ENCODE data around the gene PNPLA7. TPM values are rescaled to one million over a fixed set of nuclear protein-coding genes. Genes with fewer than 3 reads are reported as not detected.

Gene PNPLA7
- total and polyA plus RNA-seq, 2 of the 13 experiments (the other 11 are each of a cell fraction or from before 2014, with no cell fraction given) = 0.42 to 1.5 TPM

GRCh38 chr9:137422604-137423513, 127.3 kb downstream of the PNPLA7 start, which contains the start of the genes EXD3 and NOXA1:
Gene EXD3 (minus strand): TSS chr9:137423162. CDS start chr9:137395357, 27,805 bp downstream.
Gene NOXA1 (plus strand): TSS chr9:137423393. CDS start chr9:137423530, 137 bp downstream.
- Histone ChIP-seq H3K36me3 (replicated peaks in 1 of 2; ENCODE audit: control insufficient read depth in 1 of 2, insufficient read depth in 2 of 2, low read length in 2 of 2) (no peaks in the 10 kb centered on the region), H3K4me1 (ENCODE audit: insufficient read depth, low read length) (peaks cover 21% of the 10 kb centered on the region), H3K9me3 (ENCODE audit: low read length) (no peaks in the 10 kb centered on the region), H3K27ac (ENCODE audit: extremely low read length, insufficient read depth, low read length) (peak within 1 kb of the TSS; percentile 69), H3K4me3 (replicated peaks in 1 of 3; ENCODE audit: insufficient read depth in 1 of 3, low read depth in 2 of 3, low read length in 3 of 3) (peak within 1 kb of the TSS; percentile 69 to 99 (median 96)), H3K4me2 (ENCODE audit: low read depth, low read length) (peak within 1 kb of the TSS; percentile 96), H2AFZ (ENCODE audit: low read length) (peak within 1 kb of the TSS; percentile 63), H3K27me3 (ENCODE audit: control insufficient read depth in 1 of 2, insufficient read depth in 2 of 2, low read length in 2 of 2) (no peaks in the 10 kb centered on the region; a peak in 1 of 5 replicates), H3K79me2 (ENCODE audit: insufficient read depth, low read length) (peaks cover 18% of the 10 kb centered on the region), H4K20me1 (ENCODE audit: insufficient read depth, low read length) (no peaks in the 10 kb centered on the region), H3K9ac (ENCODE audit: insufficient read depth, low read depth, low read length) (peak within 1 kb of the TSS; percentile 88)
- ChIA-PET CTCF (ENCODE audit: low intra/inter-chr PET ratio, low total read pairs) (interaction anchor here (1.7 to 2.6 kb wide), 2 partner anchors 19 to 22 kb away, joined by 6 to 23 read pairs; partner anchors contain the start of gene ENTPD8), POLR2A (interaction anchor here (1.0 to 3.2 kb wide), 12 partner anchors 13 to 168 kb away, joined by 3 to 26 read pairs (median 5); partner anchors contain the start of genes ENTPD8, MRPL41, NELFB and NRARP)
- intact Hi-C loops (cut with micrococcal nuclease; ENCODE audit: unreplicated experiment) (loop anchor here (1.0 kb wide), 1 partner anchor 22 kb away; no protein-coding TSS in a partner anchor), in situ Hi-C loops (cut with HindIII; ENCODE audit: extremely low pct_ligation_motif_present, low pct_unique_long_range_greater_than_20kb) (no loop called here)
- WGBS (ENCODE audit: low lambda C conversion rate) = 0% methylated on average over 3 of the region's 113 CpGs
- DNase-seq (ENCODE audit: low spot score) (peak; percentile 81), FAIRE-seq (no peak), ATAC-seq (peak; percentile 81)
- BruUV-seq (replicated peaks) = no TSS peak
- TF ChIP-seq ZSCAN31 (CRISPR knock-in tag; IDR thresholded peaks at IDR 0.05; ENCODE audit: low read depth) (0 out of 2 replicates have a peak, but pooled peaks have one; percentile 22), CBX5 (CRISPR knock-in tag; IDR thresholded peaks at IDR 0.05; ENCODE audit: borderline replicate concordance) (peak; percentile 49; the same call in 1 of the 2 replicates), ARID5B (CRISPR knock-in tag; IDR thresholded peaks at IDR 0.05) (peak; percentile 32; the same call in 1 of the 2 replicates), ZNF180 (CRISPR knock-in tag; IDR thresholded peaks at IDR 0.05; ENCODE audit: borderline replicate concordance, low read depth) (no peak), GTF3A (CRISPR knock-in tag; conservative IDR thresholded peaks at IDR 0.05) (no peak), PHF21A (CRISPR knock-in tag; IDR thresholded peaks at IDR 0.05) (peak; percentile 65), MYC (CRISPR knock-in tag; IDR thresholded peaks at IDR 0.05; ENCODE audit: borderline replicate concordance) (peak; percentile 83)
- TF ChIP-seq, protein P1, sequence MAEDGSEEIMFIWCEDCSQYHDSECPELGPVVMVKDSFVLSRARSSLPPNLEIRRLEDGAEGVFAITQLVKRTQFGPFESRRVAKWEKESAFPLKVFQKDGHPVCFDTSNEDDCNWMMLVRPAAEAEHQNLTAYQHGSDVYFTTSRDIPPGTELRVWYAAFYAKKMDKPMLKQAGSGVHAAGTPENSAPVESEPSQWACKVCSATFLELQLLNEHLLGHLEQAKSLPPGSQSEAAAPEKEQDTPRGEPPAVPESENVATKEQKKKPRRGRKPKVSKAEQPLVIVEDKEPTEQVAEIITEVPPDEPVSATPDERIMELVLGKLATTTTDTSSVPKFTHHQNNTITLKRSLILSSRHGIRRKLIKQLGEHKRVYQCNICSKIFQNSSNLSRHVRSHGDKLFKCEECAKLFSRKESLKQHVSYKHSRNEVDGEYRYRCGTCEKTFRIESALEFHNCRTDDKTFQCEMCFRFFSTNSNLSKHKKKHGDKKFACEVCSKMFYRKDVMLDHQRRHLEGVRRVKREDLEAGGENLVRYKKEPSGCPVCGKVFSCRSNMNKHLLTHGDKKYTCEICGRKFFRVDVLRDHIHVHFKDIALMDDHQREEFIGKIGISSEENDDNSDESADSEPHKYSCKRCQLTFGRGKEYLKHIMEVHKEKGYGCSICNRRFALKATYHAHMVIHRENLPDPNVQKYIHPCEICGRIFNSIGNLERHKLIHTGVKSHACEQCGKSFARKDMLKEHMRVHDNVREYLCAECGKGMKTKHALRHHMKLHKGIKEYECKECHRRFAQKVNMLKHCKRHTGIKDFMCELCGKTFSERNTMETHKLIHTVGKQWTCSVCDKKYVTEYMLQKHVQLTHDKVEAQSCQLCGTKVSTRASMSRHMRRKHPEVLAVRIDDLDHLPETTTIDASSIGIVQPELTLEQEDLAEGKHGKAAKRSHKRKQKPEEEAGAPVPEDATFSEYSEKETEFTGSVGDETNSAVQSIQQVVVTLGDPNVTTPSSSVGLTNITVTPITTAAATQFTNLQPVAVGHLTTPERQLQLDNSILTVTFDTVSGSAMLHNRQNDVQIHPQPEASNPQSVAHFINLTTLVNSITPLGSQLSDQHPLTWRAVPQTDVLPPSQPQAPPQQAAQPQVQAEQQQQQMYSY (CRISPR knock-in tag; IDR thresholded peaks at IDR 0.05) = 0 out of 2 replicates have a peak, but pooled peaks have one; percentile 38
- TF ChIP-seq, protein P2, sequence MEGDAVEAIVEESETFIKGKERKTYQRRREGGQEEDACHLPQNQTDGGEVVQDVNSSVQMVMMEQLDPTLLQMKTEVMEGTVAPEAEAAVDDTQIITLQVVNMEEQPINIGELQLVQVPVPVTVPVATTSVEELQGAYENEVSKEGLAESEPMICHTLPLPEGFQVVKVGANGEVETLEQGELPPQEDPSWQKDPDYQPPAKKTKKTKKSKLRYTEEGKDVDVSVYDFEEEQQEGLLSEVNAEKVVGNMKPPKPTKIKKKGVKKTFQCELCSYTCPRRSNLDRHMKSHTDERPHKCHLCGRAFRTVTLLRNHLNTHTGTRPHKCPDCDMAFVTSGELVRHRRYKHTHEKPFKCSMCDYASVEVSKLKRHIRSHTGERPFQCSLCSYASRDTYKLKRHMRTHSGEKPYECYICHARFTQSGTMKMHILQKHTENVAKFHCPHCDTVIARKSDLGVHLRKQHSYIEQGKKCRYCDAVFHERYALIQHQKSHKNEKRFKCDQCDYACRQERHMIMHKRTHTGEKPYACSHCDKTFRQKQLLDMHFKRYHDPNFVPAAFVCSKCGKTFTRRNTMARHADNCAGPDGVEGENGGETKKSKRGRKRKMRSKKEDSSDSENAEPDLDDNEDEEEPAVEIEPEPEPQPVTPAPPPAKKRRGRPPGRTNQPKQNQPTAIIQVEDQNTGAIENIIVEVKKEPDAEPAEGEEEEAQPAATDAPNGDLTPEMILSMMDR (CRISPR knock-in tag; IDR thresholded peaks at IDR 0.05) = peak; percentile 71

Data from HepG2 (cell line).